Measurements from ENCODE around the gene RCN1. TPM values are rescaled to one million over a fixed set of nuclear protein-coding genes. Genes with fewer than 3 reads are reported as not detected.

The RCN1 gene
- total and polyA plus RNA-seq, 2 of the 8 experiments (the other 6 are each of a cell fraction or from before 2014, with no cell fraction given): 45.1 to 123 TPM

DNA sequence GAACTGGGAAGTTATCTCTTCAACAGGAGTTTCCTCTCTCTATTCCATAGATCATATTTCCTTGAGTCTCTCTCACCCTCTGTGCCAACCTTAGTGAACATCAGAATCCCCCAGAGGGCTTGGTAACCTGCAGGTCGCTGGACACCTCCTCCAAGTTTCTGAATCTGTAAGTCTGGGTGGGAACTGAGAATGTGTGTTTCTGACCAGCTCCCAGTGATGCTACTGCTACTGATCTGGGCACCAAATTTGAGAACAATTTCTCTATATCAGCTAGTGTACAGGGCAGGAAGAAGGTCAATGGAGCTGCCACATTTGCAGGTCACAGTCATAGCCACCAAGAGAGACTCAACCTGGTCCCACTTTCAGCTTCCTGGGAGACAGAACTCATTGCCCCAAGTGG lies 62.9 kb downstream of the RCN1 start:
- Histone ChIP-seq H3K4me2 (ENCODE audit: insufficient read depth in 1 of 2, low read depth in 2 of 2, low read length in 2 of 2) (no peak overlapping the region), H2AK5ac (ENCODE audit: low read depth, low read length) (no peak overlapping the region), H3K56ac (replicated peaks; ENCODE audit: insufficient read length, low read depth, low read length) (no peak overlapping the region), H3K79me1 (ENCODE audit: low read depth, low read length) (no peaks in the 10 kb centered on the region), H3K23me2 (ENCODE audit: low read depth, low read length) (no peaks in the 10 kb centered on the region), H2AFZ (ENCODE audit: low read length) (0 out of 2 replicates have a peak overlapping the region, but pooled peaks have one; percentile 15), H3K18ac (ENCODE audit: extremely low read depth, low read length) (no peak overlapping the region), H2BK12ac (ENCODE audit: low read depth, low read length) (no peak overlapping the region), H3K79me2 (ENCODE audit: control insufficient read depth in 1 of 2, insufficient read depth in 2 of 2, low read length in 2 of 2) (no peaks in the 10 kb centered on the region), H4K5ac (ENCODE audit: insufficient read length, low read depth, low read length) (no peak overlapping the region), H3K4ac (replicated peaks; ENCODE audit: insufficient read length, low read depth, low read length) (no peak overlapping the region), H2BK20ac (ENCODE audit: low read length) (no peak overlapping the region), H2BK120ac (replicated peaks; ENCODE audit: low read depth, low read length) (no peak overlapping the region), H3K36me3 (ENCODE audit: control insufficient read depth in 2 of 4, insufficient read depth in 4 of 4, low read length in 3 of 4) (no peaks in the 10 kb centered on the region), H3K9ac (replicated peaks in 1 of 4; ENCODE audit: extremely low read depth in 1 of 4, low read depth in 3 of 4, low read length in 3 of 4) (no peak overlapping the region), H3K27me3 (replicated peaks in 1 of 4; ENCODE audit: control insufficient read depth in 3 of 4, extremely low read depth in 1 of 4, insufficient read depth in 3 of 4, low read length in 3 of 4) (no peaks in the 10 kb centered on the region), H4K8ac (ENCODE audit: extremely low read depth, insufficient read depth, low read length) (no peak overlapping the region; the same call in 1 of the 2 replicates), H3K23ac (ENCODE audit: insufficient read length) (no peak overlapping the region), H2BK5ac (ENCODE audit: low read depth, low read length) (no peak overlapping the region), H3K27ac (ENCODE audit: low read depth, low read length) (no peak overlapping the region), H2BK15ac (ENCODE audit: low read length) (no peak overlapping the region), H3K4me1 (replicated peaks in 1 of 4; ENCODE audit: control insufficient read depth in 3 of 4, insufficient read depth in 4 of 4, low read length in 3 of 4) (no peaks in the 10 kb centered on the region), H3K14ac (ENCODE audit: insufficient read length) (no peak overlapping the region), H4K20me1 (replicated peaks in 1 of 2; ENCODE audit: control insufficient read depth in 1 of 2, insufficient read depth in 2 of 2, low read length in 2 of 2) (no peaks in the 10 kb centered on the region), H3K4me3 (ENCODE audit: extremely low read depth in 1 of 4, insufficient read depth in 2 of 4, low read depth in 3 of 4, low read length in 4 of 4) (no peak overlapping the region), H3K9me3 (ENCODE audit: insufficient read depth in 2 of 2, low read depth in 1 of 2, low read length in 1 of 2) (no peaks in the 10 kb centered on the region), H4K91ac (replicated peaks; ENCODE audit: insufficient read length, low read length) (no peak overlapping the region)
- ChIA-PET CTCF (ENCODE audit: partially characterized antibody) (interaction anchor here (0.6 to 2.0 kb wide), 12 partner anchors 8 to 907 kb away, joined by 3 to 6 read pairs (median 4); no protein-coding TSS in a partner anchor), POLR2A (ENCODE audit: partially characterized antibody) (no interaction called here)
- DNase-seq (ENCODE audit: low read depth in 1 of 2, low spot score in 2 of 2): no peak
- WGBS, 2 experiments (ENCODE audit: extremely low coverage in 1 of 2, insufficient coverage in 1 of 2, insufficient read length in 1 of 2, insufficient replicate concordance in 2 of 2, low coverage in 1 of 2, low lambda C conversion rate in 2 of 2, missing lambda C conversion rate in 1 of 2): 83% methylated on average over 1 of the region's 1 CpG; no CpG with 5 or more reads in 1 of the 2 experiments
- no peak for FAIRE-seq
- TF ChIP-seq MAFK (IDR thresholded peaks at IDR 0.05; ENCODE audit: low read depth, low read length) (no peak), CEBPB (IDR thresholded peaks at IDR 0.05; ENCODE audit: low read depth, low read length) (no peak), ZNF274 (IDR thresholded peaks at IDR 0.05; ENCODE audit: borderline replicate concordance, extremely low read depth, low read length) (no peak), BRCA1 (IDR thresholded peaks at IDR 0.05; ENCODE audit: low read depth, low read length) (no peak), SIN3A (conservative IDR thresholded peaks at IDR 0.05 in 1 of 2, IDR thresholded peaks at IDR 0.05 in 1 of 2; ENCODE audit: low read depth in 1 of 2, low read length in 2 of 2) (no peak), NRF1 (IDR thresholded peaks at IDR 0.05; ENCODE audit: low read depth, low read length) (no peak)
- TF ChIP-seq, protein P1, sequence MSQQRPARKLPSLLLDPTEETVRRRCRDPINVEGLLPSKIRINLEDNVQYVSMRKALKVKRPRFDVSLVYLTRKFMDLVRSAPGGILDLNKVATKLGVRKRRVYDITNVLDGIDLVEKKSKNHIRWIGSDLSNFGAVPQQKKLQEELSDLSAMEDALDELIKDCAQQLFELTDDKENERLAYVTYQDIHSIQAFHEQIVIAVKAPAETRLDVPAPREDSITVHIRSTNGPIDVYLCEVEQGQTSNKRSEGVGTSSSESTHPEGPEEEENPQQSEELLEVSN (IDR thresholded peaks at IDR 0.05): no peak

All from H1 (cell line).